AG10803 (cell line): Measurements from ENCODE around the gene MYO7B.

Source experiments
- DNase-seq: peaks from one replicate; pipeline ENCODE4 v3.0.0; 2010; ENCODE audit warnings: low read depth
- H3K4me3 ChIP-seq: 2 replicates; pipeline ENCODE4 v1.5.1; 2011; ENCODE audit warnings: mild to moderate bottlenecking, low read length, control low read depth
- CTCF ChIP-seq: conservative IDR thresholded peaks from 2 replicates; pipeline ENCODE4 v1.5.1; 2011; ENCODE audit warnings: mild to moderate bottlenecking, low read length, control low read depth, inconsistent platforms

MYO7B gene

GRCh38 chr2:127674241-127675209 is 139.0 kb downstream of the MYO7B start:
- DNase-seq = peak; percentile 11
- peak overlapping the region; percentile 70 for H3K4me3 ChIP-seq
- no peak for TF ChIP-seq CTCF

DNA sequence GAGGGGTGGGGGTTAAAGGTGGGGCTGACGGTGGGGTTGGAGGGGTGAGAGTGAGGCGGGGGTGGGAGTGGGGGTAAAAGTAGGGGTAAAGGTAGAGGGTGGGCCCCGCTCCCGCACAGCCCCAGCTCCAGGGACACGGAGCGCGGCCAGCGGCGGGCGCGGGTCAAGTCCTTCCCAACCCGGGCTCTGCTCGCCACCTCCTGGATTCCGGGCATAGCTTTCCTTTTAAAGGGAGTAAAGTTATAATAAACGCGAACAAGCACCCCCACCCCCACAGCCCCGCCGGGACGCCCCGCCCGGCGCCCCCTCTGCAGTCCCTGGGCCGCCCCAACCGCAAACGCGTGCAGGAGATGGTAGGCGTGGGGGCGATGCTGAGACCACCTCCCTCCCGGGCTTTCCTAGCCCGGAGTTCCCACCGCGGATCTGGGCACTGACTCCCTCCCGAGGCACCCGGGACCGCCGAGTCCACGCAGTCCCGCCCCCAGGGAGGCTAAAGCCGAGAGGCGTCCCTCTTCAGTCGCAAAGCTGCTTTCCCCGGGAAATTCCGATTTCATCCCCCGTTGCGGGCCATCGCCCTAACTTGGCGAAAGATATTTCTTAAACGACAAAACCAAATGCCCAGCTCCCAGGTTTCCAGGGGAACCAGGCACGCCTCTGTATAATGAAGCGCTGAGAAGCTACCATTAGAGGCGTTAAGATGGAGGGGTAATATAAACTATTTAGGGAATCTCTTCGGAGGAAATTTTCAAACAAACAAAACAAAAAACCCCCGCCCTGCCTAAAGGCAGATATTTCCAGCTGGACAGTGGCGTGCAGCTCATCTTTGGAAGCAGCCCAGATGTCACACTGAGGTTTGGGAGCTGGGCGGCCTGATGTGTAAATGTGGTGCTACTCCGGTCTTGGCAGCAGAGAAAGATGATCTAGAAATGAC is 140.1 kb downstream of the MYO7B start, which contains the start of gene LIMS2:
TSS of gene LIMS2 (minus strand) at position 200 of the 931 bp plus-strand sequence. CDS start 506 bp downstream, outside the sequence.
- peak; percentile 62 for DNase-seq
- 0 out of 2 replicates have a peak, but pooled peaks have one; percentile 17 for TF ChIP-seq CTCF
- peak within 1 kb of the TSS; percentile 70 for H3K4me3 ChIP-seq

DNA sequence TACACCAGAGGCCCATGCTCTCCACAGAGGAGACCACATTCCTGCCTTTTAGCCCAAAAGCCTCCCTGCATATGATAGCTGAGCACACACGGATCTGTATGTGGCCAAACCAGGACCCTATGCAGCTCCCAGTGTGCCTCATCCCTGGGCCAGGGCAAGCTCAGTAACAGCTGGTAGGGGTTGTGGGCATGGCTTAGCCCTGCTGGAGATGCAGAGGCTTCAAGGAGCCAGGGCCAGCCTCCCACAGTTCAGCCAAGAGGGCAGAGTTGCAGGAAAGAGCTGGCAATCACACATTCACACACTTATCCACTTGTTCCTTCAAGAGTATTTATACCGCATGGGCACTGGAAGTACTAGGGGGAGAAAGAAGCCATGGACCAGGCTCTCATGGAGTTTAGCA is 141.4 kb downstream of the MYO7B start:
- DNase-seq = no peak
- no peak overlapping the region for H3K4me3 ChIP-seq
- no peak for TF ChIP-seq CTCF

DNA sequence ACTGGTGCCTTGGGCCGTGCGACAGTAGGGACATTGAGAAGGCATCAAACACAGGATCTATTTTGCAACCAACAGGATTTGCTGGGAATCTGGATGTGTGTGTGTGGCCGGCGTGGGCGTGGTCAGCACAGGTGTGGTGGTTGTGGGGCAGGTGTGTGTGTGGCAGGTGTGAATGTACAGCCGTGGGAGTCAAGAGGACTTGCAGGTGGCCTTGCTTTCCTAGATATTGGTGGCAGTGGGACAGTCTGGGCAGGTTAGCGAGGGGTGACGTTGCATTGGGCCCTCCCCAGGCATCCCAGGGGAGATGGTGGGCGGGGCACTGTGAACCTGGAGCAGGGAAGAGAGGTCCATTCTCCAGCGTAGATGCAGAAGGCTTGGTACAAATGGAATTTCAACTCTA is 143.0 kb downstream of the MYO7B start:
- no peak overlapping the region for H3K4me3 ChIP-seq
- DNase-seq = no peak
- no peak for TF ChIP-seq CTCF

GRCh38 chr2:127678991-127679390 is 143.5 kb downstream of the MYO7B start:
- H3K4me3 ChIP-seq = no peak overlapping the region
- DNase-seq = no peak
- no peak for TF ChIP-seq CTCF

DNA sequence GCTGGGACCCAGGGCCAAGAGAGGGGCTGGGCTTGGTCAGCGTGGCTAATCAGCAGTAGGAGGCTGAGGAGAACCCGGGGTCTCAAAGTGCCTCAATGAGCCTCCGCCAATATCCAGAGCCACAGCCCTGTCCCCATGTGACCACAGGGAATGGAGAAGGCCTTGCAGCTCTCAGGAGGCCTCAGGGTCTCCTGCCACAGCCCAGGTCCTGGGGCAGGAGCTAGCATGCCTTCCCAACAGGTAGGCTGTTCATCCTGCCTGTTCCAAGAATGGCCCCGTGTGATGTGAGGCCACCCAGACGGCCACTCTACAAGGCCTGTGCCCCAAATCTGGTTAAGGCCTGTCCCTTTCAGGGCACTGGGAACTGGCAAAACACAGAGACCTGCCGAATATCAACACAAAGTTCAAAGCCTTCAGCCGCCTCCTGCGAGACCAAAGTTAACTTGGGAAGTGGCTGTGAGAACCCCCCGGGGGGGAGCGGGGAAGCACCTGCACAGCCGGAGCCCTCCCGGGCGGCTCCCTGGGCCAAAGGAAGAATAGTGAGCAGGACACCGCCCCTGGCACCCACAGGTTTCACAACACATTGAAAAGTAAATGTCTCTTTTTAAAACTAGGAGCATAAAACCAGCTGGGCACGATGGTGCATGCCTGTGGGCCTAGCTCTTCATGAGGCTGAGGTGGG is 144.3 kb downstream of the MYO7B start:
- TF ChIP-seq CTCF = no peak
- H3K4me3 ChIP-seq = no peak overlapping the region
- DNase-seq = no peak
